Panc1 (cell line): ENCODE measurements around the gene ELMO1. TPM values are rescaled to one million over a fixed set of nuclear protein-coding genes. Genes with fewer than 3 reads are reported as not detected.

Experiments used
- ATAC-seq: fragments of 200-7000 bp; cut with Tn5 transposase; 2 replicates; pipeline ENCODE4 v1.9.1; 2020; ENCODE audit warnings: mild to moderate bottlenecking, moderate library complexity
- BruUV-seq: library from RNA; stranded (reverse); fragments of 400-500 nt; replicated peaks from 2 replicates; lab custom pipeline; 2021; lab: Mats Ljungman, UMichigan
- CTCF ChIA-PET: fragments of 300-600 bp; sonication (Branson Sonifier 250); formaldehyde crosslinking; loops from one replicate; lab custom pipeline; 2022; ENCODE audit warnings: antibody characterized with exemption; lab: Charles Lee
- POLR2A ChIA-PET: fragments of 300-600 bp; sonication (Branson Sonifier 250); formaldehyde crosslinking; loops from one replicate; lab custom pipeline; 2022; ENCODE audit warnings: antibody characterized with exemption; lab: Charles Lee
- DNase-seq: peaks from one replicate; pipeline ENCODE4 v3.0.0-alpha.2; 2010; ENCODE audit warnings: low read depth, low spot score
- H3K27ac ChIP-seq: 2 replicates; pipeline ENCODE4 v1.5.1; 2011; ENCODE audit warnings: mild to moderate bottlenecking, low read length, inconsistent platforms
- H3K27me3 ChIP-seq: fragments of 200-500 bp; sonication (Bioruptor generic); 2 replicates; pipeline ENCODE4 v1.6.0; 2014; ENCODE audit warnings: low read length, inconsistent platforms; ENCODE audit not compliant: control insufficient read depth, insufficient read depth
- H3K36me3 ChIP-seq: fragments of 200-500 bp; sonication (Bioruptor generic); 2 replicates; pipeline ENCODE4 v1.5.1; 2014; ENCODE audit warnings: inconsistent platforms, mild to moderate bottlenecking, low read length, moderate library complexity; ENCODE audit not compliant: control insufficient read depth, insufficient read depth
- H3K4me1 ChIP-seq: 2 replicates; pipeline ENCODE4 v1.5.1; 2011; ENCODE audit warnings: inconsistent platforms, mild to moderate bottlenecking, low read length, moderate library complexity; ENCODE audit not compliant: control insufficient read depth, insufficient read depth
- H3K4me3 ChIP-seq, 2 experiments: 2 replicates each; pipeline ENCODE4 v1.5.1; 2011 to 2012; ENCODE audit warnings: low read depth in 2 of 2, low read length in 2 of 2, mild to moderate bottlenecking in 2 of 2, inconsistent platforms in 1 of 2, moderate library complexity in 1 of 2
- H3K9me3 ChIP-seq: fragments of 200-500 bp; sonication (Bioruptor generic); 2 replicates; pipeline ENCODE4 v1.5.1; 2014; ENCODE audit warnings: low read depth, mild to moderate bottlenecking, inconsistent platforms, low read length, moderate library complexity; ENCODE audit not compliant: control insufficient read depth, insufficient read depth
- CTCF ChIP-seq: fragments of 450-650 bp; IDR thresholded peaks from 2 replicates; pipeline ENCODE4 v1.5.1; 2017; ENCODE audit warnings: mild to moderate bottlenecking
- POLR2AphosphoS5 ChIP-seq: IDR thresholded peaks from 2 replicates; pipeline ENCODE4 v1.6.1; 2012; ENCODE audit warnings: mild to moderate bottlenecking, low read depth, low read length, moderate library complexity
- REST ChIP-seq, 2 experiments: IDR thresholded peaks; 2 replicates each; pipeline ENCODE4 v1.6.1; 2011 to 2012; ENCODE audit warnings: low read depth in 2 of 2, control low read depth in 1 of 2, low read length in 1 of 2, mild to moderate bottlenecking in 1 of 2, moderate library complexity in 1 of 2; ENCODE audit not compliant: insufficient read depth in 1 of 2
- SIN3A ChIP-seq: IDR thresholded peaks from 2 replicates; pipeline ENCODE4 v1.6.1; 2012; ENCODE audit warnings: low read depth, mild to moderate bottlenecking, low read length, moderate library complexity, borderline replicate concordance; ENCODE audit not compliant: insufficient read depth
- TCF7L2 ChIP-seq: IDR thresholded peaks from 2 replicates; pipeline ENCODE4 v1.6.1; 2011; ENCODE audit warnings: mild to moderate bottlenecking, low read depth, low read length, inconsistent platforms
- in situ Hi-C: cut with HindIII; loops from 2 replicates; pipeline ENCODE4 v1.10.0; 2016; ENCODE audit warnings: low sequenced_read_pairs, low pct_unique_long_range_greater_than_20kb
- intact Hi-C: fragments of 100-400 bp; cut with micrococcal nuclease; formaldehyde crosslinking; loops from one replicate; pipeline ENCODE4 v1.10.0; 2022; ENCODE audit not compliant: unreplicated experiment
- total RNA-seq: library from RNA; stranded (reverse); gene quantifications from one replicate; pipeline ENCODE4 v1.2.1, GENCODE V29; 2021; ENCODE audit not compliant: unreplicated experiment

The ELMO1 gene
- total RNA-seq, 1 experiment from 2014 or later, result 0.80 TPM

GRCh38 chr7:37230221-37230620, 218.4 kb downstream of the ELMO1 start:
- no peaks in the 10 kb centered on the region for H3K9me3 ChIP-seq
- CTCF ChIA-PET, result interaction anchor here (0.5 kb wide), 1 partner anchor 602 kb away, joined by 4 read pairs; no protein-coding TSS in a partner anchor
- intact Hi-C loops (loop anchor here (5.0 kb wide), 1 partner anchor 267 kb away; no protein-coding TSS in a partner anchor), in situ Hi-C loops (no loop called here)
- peaks cover 63% of the 10 kb centered on the region for H3K27me3 ChIP-seq
- TF ChIP-seq CTCF (no peak), POLR2AphosphoS5 (no peak), TCF7L2 (no peak), REST (IDR thresholded peaks at IDR 0.05; ENCODE audit: insufficient read depth in 1 of 2, low read depth in 2 of 2, low read length in 1 of 2) (no peak), SIN3A (no peak)
- POLR2A ChIA-PET, result no interaction called here
- H3K4me3 ChIP-seq, result no peak overlapping the region
- no peak overlapping the region for H3K27ac ChIP-seq
- no peaks in the 10 kb centered on the region for H3K4me1 ChIP-seq
- no peaks in the 10 kb centered on the region for H3K36me3 ChIP-seq
- no peak for DNase-seq
- no TSS peak for BruUV-seq
- no peak for ATAC-seq

GRCh38 chr7:37229381-37229780, 219.3 kb downstream of the ELMO1 start:
- H3K27ac ChIP-seq, result no peak overlapping the region
- no TSS peak for BruUV-seq
- H3K9me3 ChIP-seq, result no peaks in the 10 kb centered on the region
- no peaks in the 10 kb centered on the region for H3K4me1 ChIP-seq
- ATAC-seq, result no peak
- CTCF ChIA-PET, result interaction anchor here (0.6 kb wide), 1 partner anchor 608 kb away, joined by 3 read pairs; no protein-coding TSS in a partner anchor
- intact Hi-C loops (no loop called here), in situ Hi-C loops (no loop called here)
- H3K4me3 ChIP-seq, result no peak overlapping the region
- TF ChIP-seq CTCF (no peak), REST (IDR thresholded peaks at IDR 0.05; ENCODE audit: insufficient read depth in 1 of 2, low read depth in 2 of 2, low read length in 1 of 2) (no peak), TCF7L2 (no peak), POLR2AphosphoS5 (no peak), SIN3A (no peak)
- no peak for DNase-seq
- peaks cover 67% of the 10 kb centered on the region for H3K27me3 ChIP-seq
- H3K36me3 ChIP-seq, result no peaks in the 10 kb centered on the region
- POLR2A ChIA-PET, result no interaction called here
